ENCODE results near the gene VAV2.

VAV2 gene

DNA sequence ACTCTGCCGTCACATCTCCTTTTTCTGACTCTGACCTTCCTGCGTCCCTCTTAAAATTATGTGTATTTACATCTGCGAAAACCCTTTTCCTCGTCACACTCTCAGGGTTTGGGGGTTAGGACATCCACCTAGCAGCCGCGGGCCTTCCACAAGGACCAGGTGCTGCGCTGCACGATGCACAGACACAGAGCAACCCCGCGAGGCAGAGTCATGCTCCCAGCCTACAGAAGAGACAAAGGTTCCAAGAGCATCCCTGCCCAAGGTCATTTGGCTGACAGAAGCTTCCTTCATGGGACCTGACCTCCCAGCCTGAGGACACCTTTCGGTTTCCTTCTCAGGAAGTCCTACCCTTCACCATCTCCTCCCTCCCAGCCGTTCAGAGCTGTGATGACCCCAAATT is 135.3 kb downstream of the VAV2 start:
- H3K9ac ChIP-seq (ENCODE audit: low read length) = no peak overlapping the region
- H3K36me3 ChIP-seq (ENCODE audit: insufficient read depth, low read length) = no peaks in the 10 kb centered on the region
- H3K4me3 ChIP-seq (ENCODE audit: low read depth in 1 of 2, low read length in 2 of 2) = no peak overlapping the region
- no peaks in the 10 kb centered on the region for H3K9me3 ChIP-seq (ENCODE audit: low read length)
- H3K27ac ChIP-seq (ENCODE audit: low read depth, low read length) = no peak overlapping the region
- H3K4me1 ChIP-seq (ENCODE audit: insufficient read depth, low read length) = no peaks in the 10 kb centered on the region
- H3K27me3 ChIP-seq (ENCODE audit: control insufficient read depth in 1 of 2, insufficient read depth in 2 of 2, low read length in 2 of 2) = no peaks in the 10 kb centered on the region

DNA sequence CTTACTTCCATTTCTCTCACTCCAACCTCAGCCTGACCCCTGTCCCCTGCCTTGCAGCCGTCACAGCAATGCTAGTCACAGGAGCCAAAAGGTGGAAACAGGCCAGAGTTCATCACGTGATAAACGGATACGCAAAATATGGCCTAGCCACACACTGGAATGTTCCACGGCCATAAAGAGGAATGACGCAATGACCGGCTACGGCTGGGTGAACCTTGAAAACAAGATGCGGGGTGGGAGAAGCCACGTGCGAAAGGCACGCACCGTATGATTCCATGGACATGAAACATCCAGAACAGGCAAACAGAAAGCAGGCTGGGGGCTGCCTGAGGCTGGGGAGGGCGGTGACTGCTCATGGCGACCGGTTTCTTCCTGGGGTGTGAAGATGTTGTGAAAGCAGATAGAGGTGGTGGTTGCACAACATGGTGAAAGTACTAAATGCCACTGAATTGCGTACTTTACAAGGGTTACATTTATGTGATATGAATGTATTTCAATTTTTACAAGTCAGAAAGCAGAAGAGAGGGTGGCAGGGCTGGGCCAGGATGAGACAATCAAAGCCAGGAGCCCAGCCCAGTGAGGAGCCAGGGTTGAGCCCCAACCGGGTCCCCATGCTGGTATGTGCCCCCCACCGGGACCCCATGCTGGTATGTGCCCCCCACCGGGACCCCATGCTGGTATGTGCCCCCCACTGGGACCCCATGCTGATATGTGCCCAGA is 136.2 kb downstream of the VAV2 start:
- H3K27ac ChIP-seq (ENCODE audit: low read depth, low read length) = no peak overlapping the region
- no peaks in the 10 kb centered on the region for H3K9me3 ChIP-seq (ENCODE audit: low read length)
- no peaks in the 10 kb centered on the region for H3K27me3 ChIP-seq (ENCODE audit: control insufficient read depth in 1 of 2, insufficient read depth in 2 of 2, low read length in 2 of 2)
- no peak overlapping the region for H3K4me3 ChIP-seq (ENCODE audit: low read depth in 1 of 2, low read length in 2 of 2)
- no peaks in the 10 kb centered on the region for H3K36me3 ChIP-seq (ENCODE audit: insufficient read depth, low read length)
- no peaks in the 10 kb centered on the region for H3K4me1 ChIP-seq (ENCODE audit: insufficient read depth, low read length)
- no peak overlapping the region for H3K9ac ChIP-seq (ENCODE audit: low read length)

GRCh38 chr9:133855371-133855770 is 136.8 kb downstream of the VAV2 start:
- no peak overlapping the region for H3K27ac ChIP-seq (ENCODE audit: low read depth, low read length)
- no peaks in the 10 kb centered on the region for H3K36me3 ChIP-seq (ENCODE audit: insufficient read depth, low read length)
- no peaks in the 10 kb centered on the region for H3K27me3 ChIP-seq (ENCODE audit: control insufficient read depth in 1 of 2, insufficient read depth in 2 of 2, low read length in 2 of 2)
- H3K9ac ChIP-seq (ENCODE audit: low read length) = no peak overlapping the region
- H3K4me1 ChIP-seq (ENCODE audit: insufficient read depth, low read length) = no peaks in the 10 kb centered on the region
- no peak overlapping the region for H3K4me3 ChIP-seq (ENCODE audit: low read depth in 1 of 2, low read length in 2 of 2)
- no peaks in the 10 kb centered on the region for H3K9me3 ChIP-seq (ENCODE audit: low read length)

GRCh38 chr9:133854765-133855164 is 137.4 kb downstream of the VAV2 start:
- H3K27me3 ChIP-seq (ENCODE audit: control insufficient read depth in 1 of 2, insufficient read depth in 2 of 2, low read length in 2 of 2) = no peaks in the 10 kb centered on the region
- H3K4me1 ChIP-seq (ENCODE audit: insufficient read depth, low read length) = no peaks in the 10 kb centered on the region
- H3K9ac ChIP-seq (ENCODE audit: low read length) = no peak overlapping the region
- H3K27ac ChIP-seq (ENCODE audit: low read depth, low read length) = no peak overlapping the region
- H3K36me3 ChIP-seq (ENCODE audit: insufficient read depth, low read length) = no peaks in the 10 kb centered on the region
- no peaks in the 10 kb centered on the region for H3K9me3 ChIP-seq (ENCODE audit: low read length)
- no peak overlapping the region for H3K4me3 ChIP-seq (ENCODE audit: low read depth in 1 of 2, low read length in 2 of 2)

- Histone ChIP-seq H3K4me1 (ENCODE audit: insufficient read depth, low read length) (no peaks in the 10 kb centered on the region), H3K36me3 (ENCODE audit: insufficient read depth, low read length) (no peaks in the 10 kb centered on the region), H3K9ac (ENCODE audit: low read length) (no peak overlapping the region), H3K27me3 (ENCODE audit: control insufficient read depth in 1 of 2, insufficient read depth in 2 of 2, low read length in 2 of 2) (no peaks in the 10 kb centered on the region), H3K4me3 (ENCODE audit: low read depth in 1 of 2, low read length in 2 of 2) (no peak overlapping the region), H3K9me3 (ENCODE audit: low read length) (no peaks in the 10 kb centered on the region), H3K27ac (ENCODE audit: low read depth, low read length) (no peak overlapping the region)
Observed at GRCh38 chr9:133854048-133854447, 138.1 kb downstream of the VAV2 start.

DNA sequence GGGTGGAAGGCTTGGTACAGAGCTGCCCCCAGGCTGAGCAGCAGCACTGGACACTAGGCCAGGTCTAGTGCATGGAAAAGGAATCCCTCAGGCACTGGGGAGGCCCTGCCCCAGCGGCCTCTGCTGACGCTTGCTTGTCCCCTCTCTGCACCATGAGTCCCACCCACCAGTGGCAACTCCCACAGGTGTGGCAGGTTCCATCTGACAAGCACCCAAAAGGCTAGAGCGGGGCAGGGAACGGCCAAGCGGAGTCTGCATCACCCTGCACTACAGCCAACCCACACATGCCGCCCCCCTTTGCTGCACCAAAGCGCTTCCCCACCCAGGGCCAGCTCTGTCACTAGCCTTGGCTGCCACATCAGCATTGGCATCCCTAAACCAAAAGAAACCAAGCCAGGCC is 138.8 kb downstream of the VAV2 start:
- no peak overlapping the region for H3K4me3 ChIP-seq (ENCODE audit: low read depth in 1 of 2, low read length in 2 of 2)
- H3K4me1 ChIP-seq (ENCODE audit: insufficient read depth, low read length) = no peaks in the 10 kb centered on the region
- no peaks in the 10 kb centered on the region for H3K36me3 ChIP-seq (ENCODE audit: insufficient read depth, low read length)
- H3K27me3 ChIP-seq (ENCODE audit: control insufficient read depth in 1 of 2, insufficient read depth in 2 of 2, low read length in 2 of 2) = no peaks in the 10 kb centered on the region
- H3K9ac ChIP-seq (ENCODE audit: low read length) = no peak overlapping the region
- H3K9me3 ChIP-seq (ENCODE audit: low read length) = no peaks in the 10 kb centered on the region
- no peak overlapping the region for H3K27ac ChIP-seq (ENCODE audit: low read depth, low read length)

DNA sequence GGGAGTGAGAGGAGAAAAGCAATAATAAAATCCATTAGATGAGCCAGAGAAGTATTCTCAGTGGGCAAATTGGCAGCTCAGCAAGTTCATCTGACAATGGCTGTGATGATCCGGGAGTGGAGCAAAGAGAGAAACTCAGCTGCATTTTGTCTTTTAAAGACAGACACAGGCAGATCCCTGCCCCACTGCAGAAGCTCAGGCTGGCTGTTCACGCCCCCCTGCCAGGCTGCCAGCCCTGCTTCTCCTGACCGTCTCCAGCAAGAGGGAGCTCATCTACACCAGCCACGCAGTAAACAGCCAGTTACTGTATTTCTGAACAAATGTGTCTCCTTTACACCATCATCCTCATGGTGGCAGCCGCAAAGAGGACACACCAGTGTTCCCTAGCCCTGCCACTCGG is 139.7 kb downstream of the VAV2 start:
- Histone ChIP-seq H3K4me1 (ENCODE audit: insufficient read depth, low read length) (no peaks in the 10 kb centered on the region), H3K9me3 (ENCODE audit: low read length) (no peaks in the 10 kb centered on the region), H3K27me3 (ENCODE audit: control insufficient read depth in 1 of 2, insufficient read depth in 2 of 2, low read length in 2 of 2) (no peaks in the 10 kb centered on the region), H3K27ac (ENCODE audit: low read depth, low read length) (no peak overlapping the region), H3K36me3 (ENCODE audit: insufficient read depth, low read length) (no peaks in the 10 kb centered on the region), H3K9ac (ENCODE audit: low read length) (no peak overlapping the region), H3K4me3 (ENCODE audit: low read depth in 1 of 2, low read length in 2 of 2) (no peak overlapping the region)

- Histone ChIP-seq H3K9ac (ENCODE audit: low read length) (no peak overlapping the region), H3K36me3 (ENCODE audit: insufficient read depth, low read length) (no peaks in the 10 kb centered on the region), H3K9me3 (ENCODE audit: low read length) (no peaks in the 10 kb centered on the region), H3K4me1 (ENCODE audit: insufficient read depth, low read length) (no peaks in the 10 kb centered on the region), H3K27ac (ENCODE audit: low read depth, low read length) (no peak overlapping the region), H3K4me3 (ENCODE audit: low read depth in 1 of 2, low read length in 2 of 2) (no peak overlapping the region), H3K27me3 (ENCODE audit: control insufficient read depth in 1 of 2, insufficient read depth in 2 of 2, low read length in 2 of 2) (no peaks in the 10 kb centered on the region)
Observed at GRCh38 chr9:133851693-133852092, 140.4 kb downstream of the VAV2 start.

- H3K36me3 ChIP-seq (ENCODE audit: insufficient read depth, low read length) = no peaks in the 10 kb centered on the region
- no peaks in the 10 kb centered on the region for H3K27me3 ChIP-seq (ENCODE audit: control insufficient read depth in 1 of 2, insufficient read depth in 2 of 2, low read length in 2 of 2)
- H3K4me1 ChIP-seq (ENCODE audit: insufficient read depth, low read length) = no peaks in the 10 kb centered on the region
Observed at GRCh38 chr9:133850937-133851336, 141.2 kb downstream of the VAV2 start.

DNA sequence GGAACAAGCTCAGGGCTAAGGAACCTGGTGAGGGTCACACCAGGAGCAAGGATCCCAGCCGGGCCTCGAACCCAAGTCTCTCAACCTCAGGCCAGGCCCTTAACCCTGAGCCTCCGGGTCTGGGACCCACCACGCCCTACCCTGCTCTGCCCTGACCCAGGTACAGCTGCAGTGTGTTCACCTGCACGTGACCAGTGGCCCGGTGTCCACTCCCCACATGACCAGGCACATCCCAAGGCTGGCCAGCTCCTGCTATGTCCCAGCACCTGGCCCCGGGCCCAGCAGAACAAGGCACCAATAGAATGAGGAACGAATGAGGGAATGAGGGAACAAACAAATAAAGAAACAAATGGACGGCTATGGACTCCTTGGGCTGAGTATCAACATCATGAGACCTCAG is 142.0 kb downstream of the VAV2 start:
- Histone ChIP-seq H3K9me3 (ENCODE audit: low read length) (no peaks in the 10 kb centered on the region), H3K27ac (ENCODE audit: low read depth, low read length) (no peak overlapping the region), H3K4me1 (ENCODE audit: insufficient read depth, low read length) (no peaks in the 10 kb centered on the region), H3K9ac (ENCODE audit: low read length) (no peak overlapping the region), H3K4me3 (ENCODE audit: low read depth in 1 of 2, low read length in 2 of 2) (no peak overlapping the region), H3K36me3 (ENCODE audit: insufficient read depth, low read length) (no peaks in the 10 kb centered on the region), H3K27me3 (ENCODE audit: control insufficient read depth in 1 of 2, insufficient read depth in 2 of 2, low read length in 2 of 2) (no peaks in the 10 kb centered on the region)

More at GRCh38 chr9:133850937-133851336, 141.2 kb downstream of the VAV2 start:
- no peaks in the 10 kb centered on the region for H3K9me3 ChIP-seq (ENCODE audit: low read length)
- no peak overlapping the region for H3K9ac ChIP-seq (ENCODE audit: low read length)
- H3K27ac ChIP-seq (ENCODE audit: low read depth, low read length) = no peak overlapping the region
- H3K4me3 ChIP-seq (ENCODE audit: low read depth in 1 of 2, low read length in 2 of 2) = no peak overlapping the region

GRCh38 chr9:133849110-133849670 is 142.9 kb downstream of the VAV2 start:
- no peak overlapping the region for H3K9ac ChIP-seq (ENCODE audit: low read length)
- H3K27ac ChIP-seq (ENCODE audit: low read depth, low read length) = no peak overlapping the region
- H3K9me3 ChIP-seq (ENCODE audit: low read length) = no peaks in the 10 kb centered on the region
- H3K4me1 ChIP-seq (ENCODE audit: insufficient read depth, low read length) = no peaks in the 10 kb centered on the region
- H3K36me3 ChIP-seq (ENCODE audit: insufficient read depth, low read length) = no peaks in the 10 kb centered on the region
- H3K27me3 ChIP-seq (ENCODE audit: control insufficient read depth in 1 of 2, insufficient read depth in 2 of 2, low read length in 2 of 2) = no peaks in the 10 kb centered on the region
- H3K4me3 ChIP-seq (ENCODE audit: low read depth in 1 of 2, low read length in 2 of 2) = no peak overlapping the region

DNA sequence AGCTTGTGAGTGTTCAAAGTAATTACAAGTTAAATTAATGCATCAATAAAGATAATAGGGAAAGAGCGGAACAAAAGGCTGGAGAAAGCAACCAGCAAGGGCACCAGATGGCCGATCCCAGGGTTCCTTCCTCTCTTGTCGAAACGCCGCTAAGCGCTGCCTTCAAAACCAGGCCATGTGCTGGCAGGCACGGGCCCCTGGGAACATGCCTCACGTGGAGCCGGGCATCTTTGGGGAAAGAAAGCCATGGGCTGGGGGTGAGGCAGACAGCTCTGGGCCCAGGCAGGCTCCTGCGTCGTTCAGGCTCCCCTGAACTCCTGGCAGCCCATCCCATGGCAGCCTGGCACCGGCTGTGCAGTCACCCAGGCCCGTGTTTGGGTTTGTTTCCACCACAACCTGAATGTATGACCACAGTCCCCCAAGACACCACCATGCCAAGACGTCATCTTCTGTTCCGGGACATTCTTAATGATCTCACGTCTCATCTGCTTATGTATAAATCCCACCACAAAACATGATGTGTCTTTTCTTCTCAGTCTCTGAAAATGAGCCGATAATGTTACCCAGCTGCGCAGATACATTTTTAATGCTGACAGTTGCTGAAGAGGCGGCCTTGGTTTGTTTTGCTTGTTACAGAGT is 143.5 kb downstream of the VAV2 start:
- Histone ChIP-seq H3K27ac (ENCODE audit: low read depth, low read length) (no peak overlapping the region), H3K36me3 (ENCODE audit: insufficient read depth, low read length) (no peaks in the 10 kb centered on the region)

More for the DNA sequence above, 143.5 kb downstream of the VAV2 start:
- Histone ChIP-seq H3K27me3 (ENCODE audit: control insufficient read depth in 1 of 2, insufficient read depth in 2 of 2, low read length in 2 of 2) (no peaks in the 10 kb centered on the region), H3K4me1 (ENCODE audit: insufficient read depth, low read length) (no peaks in the 10 kb centered on the region), H3K9ac (ENCODE audit: low read length) (no peak overlapping the region), H3K4me3 (ENCODE audit: low read depth in 1 of 2, low read length in 2 of 2) (no peak overlapping the region), H3K9me3 (ENCODE audit: low read length) (no peaks in the 10 kb centered on the region)

All from muscle layer of colon (tissue), 2 donors.